SJCRH30 (cell line): ENCODE measurements around the gene RAPGEF2. TPM values are rescaled to one million over a fixed set of nuclear protein-coding genes. Genes with fewer than 3 reads are reported as not detected.
"Not testable (repeated sequence)": the region's sequence is repeated elsewhere in the genome, so short reads cannot be mapped to it uniquely, and the experiment has no call there.

Experiments
- DNase-seq, 2 experiments: peaks; one replicate each; pipeline ENCODE4 v3.0.0-alpha.2; 2015 to 2020
- H3K27ac ChIP-seq: fragments of 250-450 bp; sonication (Bioruptor Pico); 2 replicates; pipeline ENCODE4 v1.5.1; 2020; ENCODE audit warnings: mild to moderate bottlenecking, moderate library complexity
- H3K27me3 ChIP-seq: fragments of 250-450 bp; sonication (Bioruptor Pico); 2 replicates; pipeline ENCODE4 v1.5.1; 2020; ENCODE audit warnings: mild to moderate bottlenecking, moderate library complexity
- H3K36me3 ChIP-seq: fragments of 250-450 bp; sonication (Bioruptor Pico); 2 replicates; pipeline ENCODE4 v1.5.1; 2020; ENCODE audit warnings: mild to moderate bottlenecking, moderate library complexity
- H3K4me1 ChIP-seq: fragments of 250-450 bp; sonication (Bioruptor Pico); 2 replicates; pipeline ENCODE4 v1.5.1; 2020; ENCODE audit warnings: mild to moderate bottlenecking, moderate library complexity
- H3K4me3 ChIP-seq: fragments of 250-450 bp; sonication (Bioruptor Pico); 2 replicates; pipeline ENCODE4 v1.5.1; 2020; ENCODE audit warnings: mild to moderate bottlenecking, moderate library complexity
- H3K9me3 ChIP-seq: fragments of 250-450 bp; sonication (Bioruptor Pico); replicated peaks from 2 replicates; pipeline ENCODE4 v1.5.1; 2020; ENCODE audit warnings: mild to moderate bottlenecking, moderate library complexity
- total RNA-seq: library from RNA; depleted of rRNA; stranded (reverse); fragments of >200 nt; shearing (Covaris generic); gene quantifications from 2 replicates; pipeline ENCODE4 v1.2.3, GENCODE V29; 2014

The RAPGEF2 gene
- total RNA-seq, 1 experiment from 2014 or later = 17.9 TPM

DNA sequence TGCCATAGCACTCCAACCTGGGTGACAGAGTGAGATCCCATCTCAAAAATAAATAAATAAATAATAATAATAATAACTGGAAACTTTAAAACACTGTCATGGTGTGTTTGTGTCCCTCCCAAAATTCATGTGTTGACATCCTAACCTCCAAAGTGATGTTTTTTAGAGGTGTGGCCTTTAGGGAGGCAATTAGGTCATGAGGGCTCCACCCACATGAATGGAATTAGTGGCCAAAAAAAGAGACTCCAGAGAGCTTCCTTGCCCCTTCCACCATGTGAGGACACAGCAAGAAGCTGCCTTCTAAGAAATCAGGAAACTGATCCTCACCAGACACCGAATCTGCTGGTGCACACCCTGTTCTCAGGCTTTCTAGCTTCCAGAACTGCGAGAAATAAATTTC, 23.8 kb upstream of the RAPGEF2 start:
- no peak overlapping the region for H3K27ac ChIP-seq
- H3K27me3 ChIP-seq = no peaks in the 10 kb centered on the region
- no peak overlapping the region for H3K4me3 ChIP-seq
- no peak for DNase-seq
- H3K9me3 ChIP-seq = no peaks in the 10 kb centered on the region
- H3K4me1 ChIP-seq = 0 out of 2 replicates have a peak, but pooled peaks cover 5% of the 10 kb centered on the region
- no peaks in the 10 kb centered on the region for H3K36me3 ChIP-seq

- Histone ChIP-seq H3K4me1 (no peaks in the 10 kb centered on the region), H3K27ac (no peak overlapping the region), H3K36me3 (no peaks in the 10 kb centered on the region), H3K27me3 (no peaks in the 10 kb centered on the region), H3K9me3 (no peaks in the 10 kb centered on the region), H3K4me3 (no peak overlapping the region)
- DNase-seq = no peak
Observed at GRCh38 chr4:159086606-159087005, 16.3 kb upstream of the RAPGEF2 start.

- H3K4me1 ChIP-seq = no peaks in the 10 kb centered on the region
- no peak overlapping the region for H3K27ac ChIP-seq
- no peak for DNase-seq
- no peak overlapping the region for H3K4me3 ChIP-seq
- H3K9me3 ChIP-seq = no peaks in the 10 kb centered on the region
- no peaks in the 10 kb centered on the region for H3K27me3 ChIP-seq
- H3K36me3 ChIP-seq = no peaks in the 10 kb centered on the region
Observed at GRCh38 chr4:159090255-159090654, 12.6 kb upstream of the RAPGEF2 start.

- not testable (repeated sequence) for H3K9me3 ChIP-seq
Observed at GRCh38 chr4:159094156-159094555, 8.7 kb upstream of the RAPGEF2 start.

GRCh38 chr4:159096434-159096833, 6.4 kb upstream of the RAPGEF2 start:
- H3K4me3 ChIP-seq = no peak overlapping the region
- no peaks in the 10 kb centered on the region for H3K27me3 ChIP-seq
- H3K4me1 ChIP-seq = no peaks in the 10 kb centered on the region
- H3K36me3 ChIP-seq = no peaks in the 10 kb centered on the region
- H3K27ac ChIP-seq = no peak overlapping the region
- H3K9me3 ChIP-seq = no peaks in the 10 kb centered on the region
- DNase-seq = no peak

More at GRCh38 chr4:159094156-159094555, 8.7 kb upstream of the RAPGEF2 start:
- not testable (repeated sequence) for H3K4me1 ChIP-seq, H3K27ac ChIP-seq, H3K27me3 ChIP-seq, DNase-seq, H3K36me3 ChIP-seq, H3K4me3 ChIP-seq

- no peak for DNase-seq
- no peaks in the 10 kb centered on the region for H3K4me1 ChIP-seq
- H3K36me3 ChIP-seq = no peaks in the 10 kb centered on the region
- H3K27me3 ChIP-seq = no peaks in the 10 kb centered on the region
- no peaks in the 10 kb centered on the region for H3K9me3 ChIP-seq
- no peak overlapping the region for H3K27ac ChIP-seq
- no peak overlapping the region for H3K4me3 ChIP-seq
Observed at GRCh38 chr4:159097144-159097543, 5.7 kb upstream of the RAPGEF2 start.

DNA sequence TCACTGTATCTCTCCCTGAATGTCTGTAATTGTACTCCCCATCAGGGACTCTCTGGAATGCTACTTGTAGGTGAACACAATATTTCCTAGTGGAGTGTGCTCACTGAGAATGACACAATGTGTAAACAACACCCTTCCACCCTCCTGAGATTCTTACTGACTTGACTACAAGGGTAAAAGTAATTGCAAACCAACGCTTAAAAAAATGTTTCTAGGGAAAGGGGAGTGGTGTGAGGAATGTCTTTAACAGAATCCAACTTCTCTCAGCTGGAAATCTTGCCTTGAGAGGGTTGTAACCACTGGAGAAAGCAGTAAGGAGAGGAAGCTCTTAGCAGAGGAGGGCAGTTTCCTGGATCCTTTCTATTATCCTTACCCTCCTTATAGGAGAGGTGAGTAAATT, 5.1 kb upstream of the RAPGEF2 start:
- Histone ChIP-seq H3K36me3 (no peaks in the 10 kb centered on the region), H3K27ac (no peak overlapping the region), H3K27me3 (no peaks in the 10 kb centered on the region), H3K4me3 (no peak overlapping the region), H3K9me3 (no peaks in the 10 kb centered on the region), H3K4me1 (no peaks in the 10 kb centered on the region)
- DNase-seq = no peak

DNA sequence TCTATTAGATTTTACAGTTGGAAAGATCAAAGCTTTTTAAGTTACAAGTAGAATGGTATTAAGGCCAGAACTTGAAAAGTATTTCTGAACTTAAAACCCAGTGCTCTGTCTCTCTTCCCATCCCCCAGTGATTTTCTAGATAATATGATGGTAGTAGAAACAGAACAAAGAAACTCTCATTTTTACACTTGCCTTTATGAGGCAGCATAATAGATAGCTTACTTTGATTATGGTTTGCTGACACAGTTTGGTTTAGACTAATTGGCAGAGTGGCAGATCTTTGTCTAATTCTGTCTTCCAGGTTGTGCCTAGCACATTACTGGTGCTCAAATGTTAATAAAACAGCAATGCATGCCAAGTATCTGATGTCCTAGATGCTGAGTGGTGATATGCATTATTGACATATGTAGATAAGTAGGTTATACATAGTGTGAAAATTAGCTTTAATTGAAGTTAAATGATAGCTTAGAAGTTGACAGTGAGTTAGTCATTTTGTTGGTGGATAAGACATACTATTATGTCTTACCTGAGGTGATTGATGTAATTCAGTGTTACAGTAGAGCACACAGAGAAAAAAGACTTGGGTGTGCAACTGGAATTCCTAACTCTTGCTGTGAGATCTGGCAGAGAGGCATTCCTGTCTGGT, 4.3 kb upstream of the RAPGEF2 start:
- no peaks in the 10 kb centered on the region for H3K9me3 ChIP-seq
- no peaks in the 10 kb centered on the region for H3K4me1 ChIP-seq
- H3K36me3 ChIP-seq = no peaks in the 10 kb centered on the region
- no peak overlapping the region for H3K4me3 ChIP-seq
- no peak overlapping the region for H3K27ac ChIP-seq
- no peak for DNase-seq
- no peaks in the 10 kb centered on the region for H3K27me3 ChIP-seq

DNA sequence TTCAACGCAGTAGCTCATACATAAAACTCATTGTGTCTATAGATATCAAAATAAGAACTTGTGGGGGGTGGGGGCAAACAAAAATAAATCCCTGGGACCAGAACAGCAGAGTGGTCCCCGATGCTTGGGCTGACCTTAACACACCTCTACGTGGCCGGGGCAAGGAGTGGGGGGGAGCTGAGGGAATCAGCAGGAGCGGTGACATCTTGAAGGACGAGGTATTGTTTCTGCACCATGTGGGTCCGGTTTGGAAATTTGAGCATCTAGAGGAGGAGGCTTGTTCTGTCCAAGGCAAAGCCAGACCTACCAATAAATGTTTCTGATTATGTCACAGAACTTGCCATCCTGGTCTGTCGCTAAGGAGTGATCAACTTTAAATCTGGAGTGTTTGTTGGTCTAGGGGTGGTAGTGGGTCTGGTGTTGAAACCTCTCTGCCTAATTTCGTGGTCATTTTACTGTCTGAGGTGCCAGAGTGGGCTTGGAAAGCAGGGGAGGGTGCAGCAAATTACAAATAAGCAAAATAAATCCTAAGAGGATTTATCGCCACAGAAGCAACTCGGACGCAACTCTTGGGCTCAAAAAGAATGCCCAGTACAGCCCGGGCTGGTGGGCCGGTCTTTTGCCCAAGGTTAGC, 774 bp upstream of the RAPGEF2 start:
- H3K27ac ChIP-seq = no peak overlapping the region
- H3K27me3 ChIP-seq = no peaks in the 10 kb centered on the region
- H3K36me3 ChIP-seq = no peaks in the 10 kb centered on the region
- H3K9me3 ChIP-seq = no peaks in the 10 kb centered on the region
- peak in 1 of 2 experiments; percentile 1 for DNase-seq
- peak overlapping the region; percentile 98 for H3K4me3 ChIP-seq
- H3K4me1 ChIP-seq = peaks cover 3% of the 10 kb centered on the region; the same call in 1 of the 2 replicates

DNA sequence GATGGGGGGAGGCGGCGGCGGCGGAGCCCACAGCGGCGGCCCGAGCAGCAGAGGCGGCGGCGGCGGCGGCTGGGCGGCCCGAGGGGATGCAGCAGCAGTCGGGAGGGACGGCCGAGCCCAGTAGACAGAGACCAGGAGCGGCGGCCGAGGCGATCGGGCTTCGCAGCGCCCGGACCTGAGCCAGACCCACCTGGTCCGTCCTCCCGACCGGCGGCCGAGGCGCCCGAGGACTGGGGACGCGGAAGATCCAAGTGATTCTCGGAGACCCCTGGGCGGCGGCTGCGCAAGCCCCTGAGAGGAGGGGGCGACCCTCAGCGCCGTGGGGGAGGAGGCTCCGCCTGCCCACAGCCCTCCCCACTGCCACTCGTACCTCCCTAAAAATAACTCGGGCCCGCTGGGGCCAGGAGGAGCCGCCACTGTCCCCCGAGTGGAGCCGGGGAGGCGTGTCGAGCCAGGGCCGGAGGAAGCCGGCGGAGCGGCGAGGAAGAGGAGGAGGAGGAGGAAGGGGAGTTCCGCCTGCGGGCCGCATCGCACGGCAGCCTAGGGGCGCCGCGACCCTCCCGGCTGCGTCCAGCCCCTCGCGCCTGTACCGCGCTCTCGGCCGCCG, 608 bp downstream of the RAPGEF2 start:
- DNase-seq = peak; percentile 32 to 41

GRCh38 chr4:159104694-159105414, 2.0 kb downstream of the RAPGEF2 start:
- peak; percentile 10 to 12 for DNase-seq
- peak overlapping the region; percentile 98 for H3K4me3 ChIP-seq
- H3K36me3 ChIP-seq = no peaks in the 10 kb centered on the region
- H3K27me3 ChIP-seq = no peaks in the 10 kb centered on the region
- H3K9me3 ChIP-seq = no peaks in the 10 kb centered on the region
- peaks cover 3% of the 10 kb centered on the region; the same call in 1 of the 2 replicates for H3K4me1 ChIP-seq
- peak overlapping the region; percentile 97 for H3K27ac ChIP-seq

More for the DNA sequence above, 608 bp downstream of the RAPGEF2 start:
- H3K9me3 ChIP-seq = no peaks in the 10 kb centered on the region
- H3K36me3 ChIP-seq = no peaks in the 10 kb centered on the region
- no peaks in the 10 kb centered on the region for H3K27me3 ChIP-seq
- peaks cover 3% of the 10 kb centered on the region; the same call in 1 of the 2 replicates for H3K4me1 ChIP-seq
- H3K4me3 ChIP-seq = peak overlapping the region; percentile 98
- peak overlapping the region; percentile 97 for H3K27ac ChIP-seq

- H3K36me3 ChIP-seq = no peaks in the 10 kb centered on the region
- peak; percentile 3 to 20 for DNase-seq
- no peak overlapping the region for H3K27ac ChIP-seq
- H3K4me3 ChIP-seq = peak overlapping the region; percentile 98
- H3K27me3 ChIP-seq = no peaks in the 10 kb centered on the region
- no peaks in the 10 kb centered on the region for H3K9me3 ChIP-seq
- H3K4me1 ChIP-seq = peaks cover 3% of the 10 kb centered on the region; the same call in 1 of the 2 replicates
Observed at GRCh38 chr4:159105761-159106243, 2.9 kb downstream of the RAPGEF2 start.

DNA sequence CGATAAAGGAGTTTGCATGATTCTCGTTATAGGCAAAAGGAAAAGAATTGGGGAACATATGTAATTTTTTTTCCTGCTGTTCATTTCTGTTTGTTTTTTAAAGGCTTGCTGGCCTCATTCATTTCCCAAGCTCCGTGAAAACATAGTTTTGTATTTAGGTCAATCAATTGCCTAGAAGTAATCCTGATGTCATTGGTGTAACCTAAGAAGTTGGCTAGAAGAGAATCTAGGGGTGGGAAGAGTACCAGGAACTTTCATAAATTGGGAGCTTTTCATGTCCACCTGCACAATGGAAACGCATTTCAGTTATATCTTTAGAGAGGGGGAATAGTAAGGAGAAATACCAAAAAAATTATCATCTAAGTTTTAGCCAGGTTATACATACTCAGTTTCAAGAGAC, 3.8 kb downstream of the RAPGEF2 start:
- DNase-seq = no peak
- Histone ChIP-seq H3K27me3 (no peaks in the 10 kb centered on the region), H3K4me1 (peaks cover 3% of the 10 kb centered on the region; the same call in 1 of the 2 replicates), H3K36me3 (no peaks in the 10 kb centered on the region), H3K9me3 (no peaks in the 10 kb centered on the region), H3K27ac (no peak overlapping the region), H3K4me3 (no peak overlapping the region)

- Histone ChIP-seq H3K27ac (no peak overlapping the region), H3K36me3 (no peaks in the 10 kb centered on the region)
- DNase-seq = no peak
Observed at GRCh38 chr4:159107203-159107925, 4.5 kb downstream of the RAPGEF2 start.

More at GRCh38 chr4:159107203-159107925, 4.5 kb downstream of the RAPGEF2 start:
- Histone ChIP-seq H3K27me3 (no peaks in the 10 kb centered on the region), H3K4me3 (no peak overlapping the region), H3K4me1 (peaks cover 3% of the 10 kb centered on the region; the same call in 1 of the 2 replicates), H3K9me3 (no peaks in the 10 kb centered on the region)
